Heart right ventricle (tissue), 16 donors: ENCODE results near the gene AMELY. TPM values are rescaled to one million over a fixed set of nuclear protein-coding genes. Genes with fewer than 3 reads are reported as not detected.

Source experiments
- ATAC-seq, 8 donors: fragments of 200-7000 bp; cut with Tn5 transposase; one replicate each; pipeline ENCODE4 v1.9.1; 2020; ENCODE audit warnings: mild to moderate bottlenecking in 8 of 8, moderate library complexity in 8 of 8, moderate number of reproducible peaks in 1 of 8
- DNase-seq, 2 donors: peaks; one replicate each; pipeline ENCODE4 v3.0.0-alpha.2; 2020
- H3K27ac ChIP-seq, 10 donors: fragments of 200-600 bp; sonication (generic) in 2 of 10; one replicate each; pipeline versions ENCODE4 v1.5.0 to v1.8.0; 2020 to 2022; ENCODE audit warnings: mild to moderate bottlenecking in 3 of 10
- H3K27me3 ChIP-seq, 7 donors: fragments of 200-600 bp; one replicate each; pipeline ENCODE4 v1.8.0; 2021 to 2022; ENCODE audit warnings: mild to moderate bottlenecking in 2 of 7
- H3K36me3 ChIP-seq, 9 donors: fragments of 200-600 bp; sonication (generic) in 1 of 9; one replicate each; pipeline versions ENCODE4 v1.5.0 to v1.8.0; 2020 to 2022; ENCODE audit warnings: mild to moderate bottlenecking in 2 of 9
- H3K4me1 ChIP-seq, 9 donors: fragments of 200-600 bp; sonication (generic) in 1 of 9; one replicate each; pipeline versions ENCODE4 v1.5.0 to v1.8.0; 2020 to 2022; ENCODE audit warnings: mild to moderate bottlenecking in 4 of 9
- H3K4me3 ChIP-seq, 10 donors: fragments of 200-600 bp; sonication (generic) in 2 of 10; one replicate each; pipeline versions ENCODE4 v1.5.0 to v1.8.0; 2020 to 2022; ENCODE audit warnings: mild to moderate bottlenecking in 7 of 10, moderate library complexity in 2 of 10
- H3K9me3 ChIP-seq, 11 donors: fragments of 200-600 bp in 10 of 11; sonication (generic) in 2 of 11; one replicate each; pipeline versions ENCODE4 v1.5.0 to v1.8.0; 2013 to 2022; ENCODE audit warnings: mild to moderate bottlenecking in 2 of 11, control low read depth in 1 of 11, moderate library complexity in 1 of 11
- CTCF ChIP-seq, 9 donors: fragments of 200-600 bp; sonication (generic) in 2 of 9; IDR thresholded peaks; one replicate each; pipeline versions ENCODE4 v1.5.0 to v1.8.0; 2021 to 2022; ENCODE audit warnings: antibody characterized with exemption in 9 of 9, mild to moderate bottlenecking in 5 of 9, moderate library complexity in 1 of 9
- WGBS, 2 donors: extraction: QIAGEN DNeasy Blood & Tissue Kit; methylation state at CpG; one replicate each; pipeline ENCODE4 v1.1.7; 2013; ENCODE audit warnings: inconsistent platforms in 1 of 2; 5-methylcytosine and 5-hydroxymethylcytosine counted together
- intact Hi-C, 10 donors: fragments of 100-400 bp; cut with DNase I; formaldehyde crosslinking; loops; one replicate each; pipeline versions ENCODE4 v1.11.1 to v1.14.2; 2022
- polyA plus RNA-seq, 2 donors: library from polyadenylated mRNA; stranded (reverse); fragments of 200-250 nt; gene quantifications; one replicate each; pipeline ENCODE4 v1.2.3, GENCODE V29; 2013
- total RNA-seq, 10 donors: library from RNA; stranded (reverse); fragmentation: NEBNext Ultra II Directional in 3 of 10; extraction: Animal tissue kit (Norgen Biotek cat#: 25700) in 3 of 10; gene quantifications; one replicate each; pipeline versions ENCODE4 v1.2.1 to v1.2.4, GENCODE V29; 2021 to 2023
- donor health status: Arrhythmogenic right ventricular cardiomyopathy.
- donor health status: ischemic (EF 13 %, LVEDD 7.1; RV severe dilation, severe dysfunction).
- donor health status: healthy with polysubstance abuse.
- donor health status: DM: no; HTN: yes; CAD: no.
- donor health status: DM: no; HTN: no; CAD: no.
- donor health status: ischemic (EF 25% LVEDD 6.9; RV normal size, moderate dysfunction).
- donor health status: ischemic (EF 25% LVEDD 5.7; RV mildly dilated, moderate dysfunction).
- donor health status: healthy.
- donor health status: DM: yes; HTN: yes; CAD: no.
- donor health status: Ischemic cardiomyopathy.
- donor health status: ischemic (EF 35%, LVEDD 5.7; RV mildly dilated, moderate dysfunction).
- donor health status: nonischemic (EF 11% LVEDD 7.7; RV severe dilation, severe dysfunction).
- donor health status: DM: yes; HTN: yes; CAD: no.
- donor health status: PGD.
- donor health status: ischemic (EF 29% LVEDD 5.4; RV normal size, mild dysfunction).
- donor health status: nonischemic (EF 23%, LVEDD 6.1; RV moderate dilation, normal function).

AMELY gene
- total and polyA plus RNA-seq, 12 donors = not detected

- DNase-seq = no peak
- no peak for TF ChIP-seq CTCF (IDR thresholded peaks at IDR 0.05)
- ATAC-seq = no peak
- Histone ChIP-seq H3K4me1 (no peaks in the 10 kb centered on the region), H3K27ac (no peak overlapping the region), H3K9me3 (no peaks in the 10 kb centered on the region), H3K27me3 (no peaks in the 10 kb centered on the region), H3K36me3 (no peaks in the 10 kb centered on the region), H3K4me3 (no peak overlapping the region)
- 79 to 86% methylated on average over 2 of the region's 2 CpGs for WGBS, 2 donors
- intact Hi-C loops = no loop called here
Measured at GRCh38 chrY:6935497-6935896, 23.9 kb upstream of the AMELY start.

- H3K4me3 ChIP-seq = no peak overlapping the region
- no peaks in the 10 kb centered on the region for H3K4me1 ChIP-seq
- no peak for TF ChIP-seq CTCF (IDR thresholded peaks at IDR 0.05)
- no peaks in the 10 kb centered on the region for H3K36me3 ChIP-seq
- H3K9me3 ChIP-seq = no peaks in the 10 kb centered on the region
- intact Hi-C loops = no loop called here
- H3K27me3 ChIP-seq = no peaks in the 10 kb centered on the region
- no peak overlapping the region for H3K27ac ChIP-seq
- no peak for DNase-seq
- WGBS, 2 donors = 78 to 81% methylated on average over 4 of the region's 4 CpGs
- no peak for ATAC-seq
Measured at GRCh38 chrY:6931779-6932396, 20.3 kb upstream of the AMELY start.

- H3K9me3 ChIP-seq = no peaks in the 10 kb centered on the region
- H3K36me3 ChIP-seq = no peaks in the 10 kb centered on the region
- DNase-seq = no peak
- H3K27ac ChIP-seq = no peak overlapping the region
- no peaks in the 10 kb centered on the region for H3K27me3 ChIP-seq
- no peak overlapping the region for H3K4me3 ChIP-seq
- ATAC-seq = no peak
- intact Hi-C loops = no loop called here
- H3K4me1 ChIP-seq = no peaks in the 10 kb centered on the region
- WGBS, 2 donors = 69 to 100% methylated on average over 1 of the region's 1 CpG
- no peak for TF ChIP-seq CTCF (IDR thresholded peaks at IDR 0.05)
Measured at GRCh38 chrY:6929237-6929636, 17.7 kb upstream of the AMELY start.

- TF ChIP-seq CTCF (IDR thresholded peaks at IDR 0.05) = no peak
- Histone ChIP-seq H3K4me3 (no peak overlapping the region), H3K4me1 (no peaks in the 10 kb centered on the region), H3K27ac (no peak overlapping the region), H3K9me3 (no peaks in the 10 kb centered on the region), H3K36me3 (no peaks in the 10 kb centered on the region), H3K27me3 (no peaks in the 10 kb centered on the region)
- 69 to 80% methylated on average over 4 of the region's 4 CpGs for WGBS, 2 donors
- intact Hi-C loops = no loop called here
- no peak for ATAC-seq
- DNase-seq = no peak
Measured at GRCh38 chrY:6928265-6928664, 16.7 kb upstream of the AMELY start.
